Right lobe of liver (tissue), 6 donors: Measurements from ENCODE around the gene ARMC9. TPM values are rescaled to one million over a fixed set of nuclear protein-coding genes. Genes with fewer than 3 reads are reported as not detected.

Source experiments
- ATAC-seq, 4 donors: fragments of 200-7000 bp; cut with Tn5 transposase; one replicate each; pipeline ENCODE4 v1.9.1; 2020; ENCODE audit warnings: mild to moderate bottlenecking in 4 of 4, moderate library complexity in 4 of 4
- DNase-seq, 3 donors: peaks; one replicate each; pipeline ENCODE4 v3.0.0-alpha.2; 2020
- H3K27ac ChIP-seq, 3 donors: fragments of 200-600 bp; one replicate each; pipeline ENCODE4 v1.8.0; 2022
- H3K27me3 ChIP-seq, 2 donors: fragments of 200-600 bp; one replicate each; pipeline ENCODE4 v1.8.0; 2022
- H3K36me3 ChIP-seq, 4 donors: fragments of 200-600 bp; sonication (generic) in 1 of 4; one replicate each; pipeline versions ENCODE4 v1.5.1 to v1.8.0; 2017 to 2022; ENCODE audit warnings: control low read depth in 1 of 4
- H3K4me1 ChIP-seq, 4 donors: fragments of 200-600 bp; sonication (generic) in 1 of 4; one replicate each; pipeline versions ENCODE4 v1.5.1 to v1.8.0; 2017 to 2022; ENCODE audit warnings: control low read depth in 1 of 4
- H3K4me3 ChIP-seq, 3 donors: fragments of 200-600 bp; one replicate each; pipeline ENCODE4 v1.8.0; 2022
- H3K9me3 ChIP-seq, 4 donors: fragments of 200-600 bp; sonication (generic) in 1 of 4; one replicate each; pipeline versions ENCODE4 v1.5.1 to v1.8.0; 2017 to 2022; ENCODE audit warnings: control low read depth in 1 of 4
- POLR2A ChIP-seq: fragments of 450-650 bp; IDR thresholded peaks from one replicate; pipeline ENCODE4 v1.6.1; 2017; ENCODE audit warnings: antibody characterized with exemption, mild to moderate bottlenecking
- WGBS: methylation state at CpG from one replicate; pipeline ENCODE4 v1.1.6; 2018; ENCODE audit warnings: low coverage, low lambda C conversion rate; ENCODE audit not compliant: insufficient coverage; ENCODE audit errors: missing lambda C conversion rate; 5-methylcytosine and 5-hydroxymethylcytosine counted together
- intact Hi-C, 2 donors: fragments of 100-400 bp; cut with DNase I; formaldehyde crosslinking; loops; one replicate each; pipeline versions ENCODE4 v1.11.2 to v1.14.1; 2022
- total RNA-seq, 6 experiments: library from RNA; depleted of rRNA in 2 of 6; stranded (reverse); fragments of >200 nt in 2 of 6; fragmentation: NEBNext Ultra II Directional in 3 of 6; extraction: Animal tissue kit (Norgen Biotek cat#: 25700) in 3 of 6; gene quantifications; one replicate each; pipeline versions ENCODE4 v1.1.0 to v1.2.4, GENCODE V29; 2016 to 2023
- TF ChIP-seq, protein P1 (sequence below), 4 donors: fragments of 200-600 bp in 3 of 4; fragments of 450-650 bp in 1 of 4; IDR thresholded peaks; one replicate each; pipeline versions ENCODE4 v1.5.1 to v1.8.0; 2016 to 2022; ENCODE audit warnings: antibody characterized with exemption in 4 of 4, mild to moderate bottlenecking in 2 of 4
- donor health status: DM: no; HTN: yes; CAD: no.
- donor health status: DM: no; HTN: no; CAD: no.
- donor health status: DM: no; HTN: no; CAD: no.
- donor health status: DM: no; HTN: yes; CAD: no.
- donor health status: DM: no; HTN: yes; CAD: no.

Gene ARMC9
- total RNA-seq, 6 experiments from 2014 or later = 1.5 to 7.7 (median 2.4) TPM

DNA sequence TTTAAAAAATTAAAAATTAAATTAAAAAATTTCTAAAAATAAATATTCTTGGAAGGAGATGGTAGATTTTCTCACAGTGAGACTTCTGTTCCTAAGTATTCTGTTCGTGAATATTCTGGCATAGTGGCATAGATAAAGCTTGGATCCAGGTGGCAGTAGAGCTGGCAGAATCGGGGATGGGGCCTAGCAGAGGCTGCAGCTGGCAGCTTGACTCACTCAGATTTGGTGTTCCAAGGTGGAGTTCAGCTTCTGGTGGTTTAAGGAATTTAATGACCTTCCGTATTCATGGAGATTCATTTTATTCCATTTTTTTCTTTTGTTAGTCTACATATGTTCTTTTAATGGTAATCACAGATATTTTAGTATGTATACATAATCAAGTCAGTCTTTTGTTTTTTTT is 19.9 kb downstream of the ARMC9 start:
- ATAC-seq = no peak
- DNase-seq = no peak
- WGBS = 88% methylated on average over 3 of the region's 3 CpGs
- no peaks in the 10 kb centered on the region for H3K27me3 ChIP-seq
- H3K36me3 ChIP-seq = no peaks in the 10 kb centered on the region
- H3K4me1 ChIP-seq = no peaks in the 10 kb centered on the region
- no peaks in the 10 kb centered on the region for H3K9me3 ChIP-seq
- no peak overlapping the region for H3K27ac ChIP-seq
- intact Hi-C loops = no loop called here
- TF ChIP-seq, protein P1, sequence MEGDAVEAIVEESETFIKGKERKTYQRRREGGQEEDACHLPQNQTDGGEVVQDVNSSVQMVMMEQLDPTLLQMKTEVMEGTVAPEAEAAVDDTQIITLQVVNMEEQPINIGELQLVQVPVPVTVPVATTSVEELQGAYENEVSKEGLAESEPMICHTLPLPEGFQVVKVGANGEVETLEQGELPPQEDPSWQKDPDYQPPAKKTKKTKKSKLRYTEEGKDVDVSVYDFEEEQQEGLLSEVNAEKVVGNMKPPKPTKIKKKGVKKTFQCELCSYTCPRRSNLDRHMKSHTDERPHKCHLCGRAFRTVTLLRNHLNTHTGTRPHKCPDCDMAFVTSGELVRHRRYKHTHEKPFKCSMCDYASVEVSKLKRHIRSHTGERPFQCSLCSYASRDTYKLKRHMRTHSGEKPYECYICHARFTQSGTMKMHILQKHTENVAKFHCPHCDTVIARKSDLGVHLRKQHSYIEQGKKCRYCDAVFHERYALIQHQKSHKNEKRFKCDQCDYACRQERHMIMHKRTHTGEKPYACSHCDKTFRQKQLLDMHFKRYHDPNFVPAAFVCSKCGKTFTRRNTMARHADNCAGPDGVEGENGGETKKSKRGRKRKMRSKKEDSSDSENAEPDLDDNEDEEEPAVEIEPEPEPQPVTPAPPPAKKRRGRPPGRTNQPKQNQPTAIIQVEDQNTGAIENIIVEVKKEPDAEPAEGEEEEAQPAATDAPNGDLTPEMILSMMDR (IDR thresholded peaks at IDR 0.05) = no peak
- TF ChIP-seq POLR2A = no peak
- no peak overlapping the region for H3K4me3 ChIP-seq

DNA sequence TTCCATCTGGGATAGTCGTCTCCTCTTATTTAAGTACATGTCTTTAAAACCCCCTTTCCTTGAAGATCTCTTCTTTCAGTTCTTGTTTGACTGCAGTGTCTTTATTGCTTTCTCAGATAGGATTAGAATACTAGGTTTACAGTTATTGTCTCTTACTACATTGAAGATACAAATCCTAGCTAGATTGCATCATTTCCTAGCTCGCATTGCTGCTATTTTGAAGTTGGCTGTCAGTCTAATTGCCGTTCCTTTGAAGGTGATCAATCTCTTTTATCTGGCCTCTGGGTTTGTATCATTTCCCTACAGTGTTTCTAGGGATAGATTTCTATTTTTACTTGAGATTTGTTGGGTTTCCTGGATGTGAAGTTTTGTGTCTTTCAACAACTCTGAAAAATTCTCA is 20.9 kb downstream of the ARMC9 start:
- Histone ChIP-seq H3K9me3 (no peaks in the 10 kb centered on the region), H3K27ac (no peak overlapping the region), H3K4me1 (no peaks in the 10 kb centered on the region), H3K4me3 (no peak overlapping the region), H3K27me3 (no peaks in the 10 kb centered on the region), H3K36me3 (no peaks in the 10 kb centered on the region)
- intact Hi-C loops = no loop called here
- TF ChIP-seq POLR2A = no peak
- TF ChIP-seq, protein P1 (IDR thresholded peaks at IDR 0.05) = no peak
- WGBS = 65% methylated on average over 3 of the region's 3 CpGs
- DNase-seq (no peak), ATAC-seq (no peak)

DNA sequence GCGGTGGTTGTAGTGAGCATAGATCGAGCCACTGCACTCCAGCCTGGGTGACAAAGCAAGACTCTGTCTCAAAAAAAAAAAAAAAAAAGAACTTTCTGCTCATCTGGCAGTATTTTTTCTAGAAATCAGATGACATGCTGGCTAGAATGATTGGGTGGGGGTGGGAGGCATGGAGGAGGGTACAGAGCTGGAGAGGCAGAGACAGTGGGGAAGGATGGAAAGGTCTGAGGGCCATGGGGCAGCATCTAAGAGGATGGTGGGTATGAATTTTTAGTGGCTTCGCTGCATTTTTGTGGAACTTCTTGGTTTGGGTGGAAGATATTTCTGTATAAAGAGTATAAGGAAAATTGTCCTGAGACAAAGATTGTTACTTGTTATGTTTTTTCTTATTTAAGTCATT is 23.3 kb downstream of the ARMC9 start:
- H3K27ac ChIP-seq = no peak overlapping the region

DNA sequence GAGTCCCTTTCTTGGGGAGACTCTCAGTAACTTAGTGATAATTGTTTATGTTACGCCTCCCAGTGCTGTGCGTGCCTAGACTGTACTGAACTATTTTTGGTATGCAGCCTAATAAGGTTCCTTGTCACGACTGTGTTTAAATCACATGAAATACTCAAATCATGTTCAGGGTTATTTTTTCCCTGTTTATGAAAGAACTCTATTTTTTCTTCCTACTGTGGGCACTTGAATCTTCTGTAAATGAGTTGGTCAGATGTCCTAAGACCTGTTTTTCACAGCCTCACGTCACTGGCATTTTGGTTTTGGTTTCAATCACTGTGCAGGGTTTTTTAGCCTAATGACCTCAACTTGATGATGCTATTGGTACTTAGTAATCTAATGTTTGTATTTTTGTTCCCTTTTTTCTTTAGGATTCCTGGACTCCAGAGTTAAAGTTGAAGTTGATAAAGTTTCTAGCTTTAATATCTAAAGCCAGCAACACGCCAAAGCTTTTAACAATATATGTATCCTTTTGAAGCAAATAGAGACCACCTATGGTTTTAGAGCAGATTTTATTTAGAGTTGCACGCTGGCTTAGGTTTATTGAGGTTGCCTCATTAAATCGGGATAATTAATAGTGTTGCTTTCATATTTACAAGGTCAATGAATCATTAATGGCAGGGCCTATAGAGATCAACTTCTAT is 24.0 kb downstream of the ARMC9 start:
- 65% methylated on average over 7 of the region's 7 CpGs for WGBS
- no peak for DNase-seq
- TF ChIP-seq, protein P1 (IDR thresholded peaks at IDR 0.05) = no peak
- no peak for TF ChIP-seq POLR2A
- Histone ChIP-seq H3K4me1 (no peaks in the 10 kb centered on the region), H3K27me3 (no peaks in the 10 kb centered on the region), H3K9me3 (no peaks in the 10 kb centered on the region), H3K27ac (peak overlapping the region in 1 of 3 donors; percentile 6), H3K36me3 (no peaks in the 10 kb centered on the region), H3K4me3 (no peak overlapping the region)
- intact Hi-C loops = loop anchor here in 1 of 2 donors (10.0 kb wide), 1 partner anchor 232 kb away; no protein-coding TSS in a partner anchor
- ATAC-seq = peak in 2 of 4 donors; percentile 25 to 48

More for the DNA sequence above, 23.3 kb downstream of the ARMC9 start:
- Histone ChIP-seq H3K9me3 (no peaks in the 10 kb centered on the region), H3K4me1 (no peaks in the 10 kb centered on the region), H3K36me3 (no peaks in the 10 kb centered on the region), H3K27me3 (no peaks in the 10 kb centered on the region), H3K4me3 (no peak overlapping the region)
- ATAC-seq = no peak
- no peak for DNase-seq
- intact Hi-C loops = loop anchor here in 1 of 2 donors (10.0 kb wide), 1 partner anchor 233 kb away; no protein-coding TSS in a partner anchor
- TF ChIP-seq POLR2A = no peak
- TF ChIP-seq, protein P1 (IDR thresholded peaks at IDR 0.05) = no peak
- 65% methylated on average over 3 of the region's 3 CpGs for WGBS
